ENCODE results near the gene RPH3AL.
"Not testable (repeated sequence)": the region's sequence is repeated elsewhere in the genome, so short reads cannot be mapped to it uniquely, and the experiment has no call there.

Gene RPH3AL

GRCh38 chr17:379531-380465 is 27.2 kb upstream of the RPH3AL start:
- DNase-seq (ENCODE audit: low spot score), result no peak

- no peak for DNase-seq (ENCODE audit: low spot score)
Observed at GRCh38 chr17:378068-378467, 25.5 kb upstream of the RPH3AL start.

- no peak for DNase-seq (ENCODE audit: low spot score)
Observed at GRCh38 chr17:376936-377863, 24.6 kb upstream of the RPH3AL start.

- DNase-seq (ENCODE audit: low spot score), result no peak
Observed at GRCh38 chr17:373613-374230, 21.1 kb upstream of the RPH3AL start.

- no peak for DNase-seq (ENCODE audit: low spot score)
Observed at GRCh38 chr17:372157-373152, 19.8 kb upstream of the RPH3AL start.

GRCh38 chr17:371583-371982 is 19.0 kb upstream of the RPH3AL start:
- no peak for DNase-seq (ENCODE audit: low spot score)

GRCh38 chr17:367656-368055 is 15.0 kb upstream of the RPH3AL start:
- not testable (repeated sequence) for DNase-seq (ENCODE audit: low spot score)

- DNase-seq (ENCODE audit: low spot score), result not testable (repeated sequence)
Observed at GRCh38 chr17:366657-367615, 14.3 kb upstream of the RPH3AL start.

- DNase-seq (ENCODE audit: low spot score), result no peak
Observed at GRCh38 chr17:364766-365165, 12.2 kb upstream of the RPH3AL start.

- no peak for DNase-seq (ENCODE audit: low spot score)
Observed at GRCh38 chr17:364308-364707, 11.7 kb upstream of the RPH3AL start.

GRCh38 chr17:362721-363120 is 10.1 kb upstream of the RPH3AL start:
- DNase-seq (ENCODE audit: low spot score), result no peak

- no peak for DNase-seq (ENCODE audit: low spot score)
Observed at GRCh38 chr17:360092-360750, 7.6 kb upstream of the RPH3AL start.

GRCh38 chr17:358491-359151 is 6.0 kb upstream of the RPH3AL start:
- DNase-seq (ENCODE audit: low spot score), result no peak

- no peak for DNase-seq (ENCODE audit: low spot score)
Observed at GRCh38 chr17:357644-358043, 5.0 kb upstream of the RPH3AL start.

- DNase-seq (ENCODE audit: low spot score), result no peak
Observed at GRCh38 chr17:356671-357434, 4.2 kb upstream of the RPH3AL start.

- DNase-seq (ENCODE audit: low spot score), result no peak
Observed at GRCh38 chr17:354651-355556, 2.3 kb upstream of the RPH3AL start.

- DNase-seq (ENCODE audit: low spot score), result no peak
Observed at GRCh38 chr17:353838-354234, 1.2 kb upstream of the RPH3AL start.

Measured in CD4-positive, alpha-beta T cell treated with Interleukin-2 at 100 ng/mL for 4 hours (primary cell).